ENCODE results near the gene MTHFS. TPM values are rescaled to one million over a fixed set of nuclear protein-coding genes. Genes with fewer than 3 reads are reported as not detected.
"Not testable (repeated sequence)": the region's sequence is repeated elsewhere in the genome, so short reads cannot be mapped to it uniquely, and the experiment has no call there.

MTHFS gene
- total RNA-seq, 1 donor: 8.4 TPM

DNA sequence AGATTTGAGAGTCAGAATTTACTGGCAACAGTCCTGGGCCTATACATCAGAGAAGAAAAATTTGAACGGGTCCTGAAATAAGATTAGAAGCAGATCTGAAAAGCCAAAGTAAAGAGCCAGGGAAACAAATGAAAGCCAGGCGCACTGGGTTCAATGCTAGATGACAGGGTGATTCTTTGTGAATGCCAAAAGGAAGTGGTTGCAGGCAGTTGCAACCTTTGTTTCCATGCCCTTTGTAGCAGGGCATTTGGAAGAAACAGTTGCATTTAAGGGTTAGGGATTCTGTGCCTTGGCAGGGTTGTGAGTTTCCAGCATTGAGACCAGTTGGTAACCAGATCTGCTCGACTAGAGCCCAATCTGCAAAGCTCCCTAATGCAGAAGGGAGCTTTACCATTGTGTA is 36.4 kb upstream of the MTHFS start:
- peak; percentile 47 for DNase-seq (ENCODE audit: low read depth)
- TF ChIP-seq CTCF (IDR thresholded peaks at IDR 0.05; ENCODE audit: insufficient read depth, low read length): no peak
- H3K4me3 ChIP-seq (ENCODE audit: low read depth, low read length): no peak overlapping the region

DNA sequence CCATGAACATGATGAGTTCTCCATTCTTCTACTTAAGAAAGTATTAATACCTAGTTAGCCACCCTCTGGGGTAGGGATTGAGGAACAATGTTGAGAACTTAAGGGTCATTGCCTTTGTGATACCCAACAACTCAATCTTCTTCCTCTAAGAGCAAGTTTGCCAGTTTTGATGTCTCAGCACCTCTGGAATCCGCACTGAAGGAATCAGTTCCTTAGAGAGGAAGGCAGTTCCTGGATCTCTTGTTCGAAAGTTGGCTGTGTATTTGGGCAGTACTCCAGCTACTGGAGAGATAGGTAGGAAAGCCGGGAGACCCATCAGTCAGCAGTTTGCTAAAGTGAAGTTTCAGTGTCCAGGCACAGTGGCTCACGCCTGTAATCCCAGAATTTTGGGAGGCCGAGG is 35.6 kb upstream of the MTHFS start:
- no peak for TF ChIP-seq CTCF (IDR thresholded peaks at IDR 0.05; ENCODE audit: insufficient read depth, low read length)

DNA sequence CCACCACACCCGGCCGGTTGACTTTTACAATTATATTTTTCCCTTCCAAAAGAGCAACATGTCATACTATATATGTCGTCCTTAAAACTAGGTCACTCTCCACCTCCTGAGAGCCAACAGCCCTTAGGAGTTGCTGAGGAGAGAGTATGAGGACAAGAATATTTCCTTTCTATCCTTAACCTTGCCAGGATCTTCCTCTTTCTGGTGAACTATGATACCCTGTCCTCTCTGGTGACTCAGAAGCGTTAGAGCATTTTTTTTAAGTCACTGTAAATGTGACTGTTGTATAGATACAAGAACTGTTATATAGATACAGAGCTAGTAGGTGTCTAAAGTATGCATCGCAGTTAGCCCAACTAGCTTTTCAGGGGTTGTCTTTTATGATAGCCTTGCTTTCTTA is 33.7 kb upstream of the MTHFS start:
- no peak overlapping the region for H3K4me3 ChIP-seq (ENCODE audit: low read depth, low read length)
- DNase-seq (ENCODE audit: low read depth): no peak
- TF ChIP-seq CTCF (IDR thresholded peaks at IDR 0.05; ENCODE audit: insufficient read depth, low read length): no peak

More for the DNA sequence above, 35.6 kb upstream of the MTHFS start:
- peak; percentile 48 for DNase-seq (ENCODE audit: low read depth)
- H3K4me3 ChIP-seq (ENCODE audit: low read depth, low read length): no peak overlapping the region

DNA sequence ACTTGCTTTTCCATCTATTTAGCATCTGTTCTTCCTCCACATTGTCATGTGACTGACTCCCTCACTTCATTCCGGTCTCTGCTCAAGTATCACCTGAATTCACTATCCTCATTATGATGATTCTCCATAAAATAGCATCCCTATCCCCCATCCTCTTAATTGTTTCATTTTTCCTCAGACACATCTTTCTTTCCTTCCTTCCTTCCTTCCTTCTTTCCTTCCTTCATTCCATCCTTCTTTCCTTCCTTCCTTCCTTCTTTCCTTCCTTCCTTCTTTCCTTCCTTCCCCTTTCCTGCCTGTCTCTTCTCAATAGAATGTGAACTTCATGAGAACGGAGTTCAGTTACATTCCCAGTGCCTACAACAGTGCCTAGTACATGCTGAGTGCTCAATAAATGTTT is 32.6 kb upstream of the MTHFS start:
- no peak overlapping the region for H3K4me3 ChIP-seq (ENCODE audit: low read depth, low read length)
- no peak for TF ChIP-seq CTCF (IDR thresholded peaks at IDR 0.05; ENCODE audit: insufficient read depth, low read length)
- DNase-seq (ENCODE audit: low read depth): no peak

DNA sequence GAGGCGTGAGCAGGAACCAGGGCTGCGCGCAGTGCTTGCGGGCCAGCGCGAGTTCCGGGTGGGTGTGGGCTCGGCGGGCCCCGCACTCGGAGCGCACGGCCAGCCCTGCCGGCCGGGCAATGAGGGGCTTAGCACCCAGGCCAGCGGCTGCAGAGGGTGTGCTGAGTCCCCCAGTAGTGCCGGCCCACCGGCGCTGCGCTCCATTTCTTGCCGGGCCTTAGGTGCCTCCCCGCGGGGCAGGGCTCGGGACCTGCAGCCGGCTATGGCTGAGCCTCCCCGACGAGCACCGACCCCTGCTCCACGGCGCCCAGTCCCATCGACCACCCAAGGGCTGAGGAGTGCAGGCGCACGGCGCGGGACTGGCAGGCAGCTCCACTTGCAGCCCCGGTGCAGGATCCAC is 29.3 kb upstream of the MTHFS start:
- not testable (repeated sequence) for H3K4me3 ChIP-seq (ENCODE audit: low read depth, low read length); DNase-seq (ENCODE audit: low read depth)

GRCh38 chr15:79924379-79924778 is 27.6 kb upstream of the MTHFS start:
- TF ChIP-seq CTCF (IDR thresholded peaks at IDR 0.05; ENCODE audit: insufficient read depth, low read length): no peak
- H3K4me3 ChIP-seq (ENCODE audit: low read depth, low read length): peak overlapping the region; percentile 86
- DNase-seq (ENCODE audit: low read depth): no peak

GRCh38 chr15:79923515-79924169 is 26.8 kb upstream of the MTHFS start:
- DNase-seq (ENCODE audit: low read depth): peak; percentile 88
- TF ChIP-seq CTCF (IDR thresholded peaks at IDR 0.05; ENCODE audit: insufficient read depth, low read length): no peak
- peak overlapping the region; percentile 86 for H3K4me3 ChIP-seq (ENCODE audit: low read depth, low read length)

All from fibroblast of the aortic adventitia (primary cell).